HG02981 (cell line): Measurements from ENCODE around the gene PCDHA12.
"Not testable (repeated sequence)": the region's sequence is repeated elsewhere in the genome, so short reads cannot be mapped to it uniquely, and the experiment has no call there.

Experiments used
- ATAC-seq: cut with Tn5 transposase; IDR thresholded peaks from one replicate; pipeline ENCODE4 v1.9.1; 2021; ENCODE audit warnings: mild to moderate bottlenecking, moderate library complexity; ENCODE audit not compliant: unreplicated experiment

The PCDHA12 gene

DNA sequence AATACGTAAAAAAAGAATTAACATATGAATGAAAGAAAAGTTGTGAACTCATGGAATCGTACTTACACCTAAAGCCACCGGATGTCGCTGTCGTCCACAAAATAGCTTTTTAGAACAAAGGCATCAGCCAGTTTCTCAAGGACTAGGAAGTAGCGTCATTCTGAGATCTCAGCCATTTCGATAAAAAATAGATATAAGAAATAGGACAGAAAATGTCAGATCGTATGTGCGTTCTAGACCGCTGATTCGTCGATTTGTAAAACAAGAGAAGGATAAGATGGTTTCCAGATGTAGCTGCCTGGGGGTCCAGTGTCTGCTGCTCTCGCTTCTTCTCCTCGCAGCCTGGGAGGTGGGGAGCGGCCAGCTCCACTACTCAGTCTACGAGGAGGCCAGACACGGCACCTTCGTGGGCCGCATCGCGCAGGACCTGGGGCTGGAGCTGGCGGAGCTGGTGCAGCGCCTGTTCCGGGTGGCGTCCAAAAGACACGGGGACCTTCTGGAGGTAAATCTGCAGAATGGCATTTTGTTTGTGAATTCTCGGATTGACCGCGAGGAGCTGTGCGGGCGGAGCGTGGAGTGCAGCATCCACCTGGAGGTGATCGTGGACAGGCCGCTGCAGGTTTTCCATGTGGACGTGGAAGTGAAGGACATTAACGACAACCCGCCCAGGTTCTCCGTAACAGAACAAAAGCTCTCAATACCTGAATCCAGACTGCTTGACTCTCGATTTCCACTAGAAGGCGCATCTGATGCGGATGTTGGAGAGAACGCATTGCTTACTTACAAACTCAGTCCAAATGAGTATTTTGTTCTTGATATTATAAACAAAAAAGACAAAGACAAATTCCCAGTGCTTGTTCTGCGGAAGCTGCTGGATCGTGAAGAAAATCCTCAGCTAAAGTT lies 19.1 kb upstream of the PCDHA12 start, which contains the start of gene PCDHA10:
PCDHA10 (plus strand) TSS at position 126 of the 903 bp plus-strand sequence; CDS start at position 278, 152 bp downstream.
- ATAC-seq: no peak

DNA sequence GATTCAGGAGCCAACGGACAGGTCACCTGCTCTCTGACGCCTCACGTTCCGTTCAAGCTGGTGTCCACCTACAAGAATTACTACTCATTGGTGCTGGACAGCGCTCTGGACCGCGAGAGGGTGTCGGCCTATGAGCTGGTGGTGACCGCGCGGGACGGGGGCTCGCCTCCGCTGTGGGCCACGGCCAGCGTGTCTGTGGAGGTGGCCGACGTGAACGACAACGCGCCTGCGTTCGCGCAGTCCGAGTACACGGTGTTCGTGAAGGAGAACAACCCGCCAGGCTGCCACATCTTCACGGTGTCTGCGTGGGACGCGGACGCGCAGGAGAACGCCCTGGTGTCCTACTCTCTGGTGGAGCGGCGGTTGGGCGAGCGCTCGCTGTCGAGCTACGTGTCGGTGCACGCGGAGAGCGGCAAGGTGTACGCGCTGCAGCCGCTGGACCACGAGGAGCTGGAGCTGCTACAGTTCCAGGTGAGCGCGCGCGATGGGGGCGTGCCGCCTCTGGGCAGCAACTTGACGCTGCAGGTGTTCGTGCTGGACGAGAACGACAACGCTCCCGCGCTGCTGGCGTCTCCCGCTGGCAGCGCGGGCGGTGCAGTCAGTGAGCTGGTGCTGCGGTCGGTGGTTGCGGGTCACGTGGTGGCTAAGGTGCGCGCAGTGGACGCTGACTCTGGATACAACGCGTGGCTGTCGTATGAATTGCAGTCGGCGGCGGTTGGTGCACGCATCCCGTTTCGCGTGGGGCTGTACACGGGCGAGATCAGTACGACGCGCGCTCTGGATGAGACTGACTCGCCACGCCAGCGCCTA lies 17.7 kb upstream of the PCDHA12 start:
- no peak for ATAC-seq

DNA sequence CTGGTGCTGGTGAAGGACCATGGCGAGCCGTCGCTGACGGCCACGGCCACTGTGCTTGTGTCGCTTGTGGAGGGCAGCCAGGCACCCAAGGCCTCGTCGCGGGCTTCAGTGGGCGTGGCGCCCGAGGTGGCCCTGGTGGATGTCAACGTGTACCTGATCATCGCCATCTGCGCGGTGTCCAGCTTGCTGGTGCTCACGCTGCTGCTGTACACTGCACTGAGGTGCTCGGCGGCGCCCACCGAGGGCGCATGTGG lies 17.2 kb upstream of the PCDHA12 start:
- no peak for ATAC-seq

DNA sequence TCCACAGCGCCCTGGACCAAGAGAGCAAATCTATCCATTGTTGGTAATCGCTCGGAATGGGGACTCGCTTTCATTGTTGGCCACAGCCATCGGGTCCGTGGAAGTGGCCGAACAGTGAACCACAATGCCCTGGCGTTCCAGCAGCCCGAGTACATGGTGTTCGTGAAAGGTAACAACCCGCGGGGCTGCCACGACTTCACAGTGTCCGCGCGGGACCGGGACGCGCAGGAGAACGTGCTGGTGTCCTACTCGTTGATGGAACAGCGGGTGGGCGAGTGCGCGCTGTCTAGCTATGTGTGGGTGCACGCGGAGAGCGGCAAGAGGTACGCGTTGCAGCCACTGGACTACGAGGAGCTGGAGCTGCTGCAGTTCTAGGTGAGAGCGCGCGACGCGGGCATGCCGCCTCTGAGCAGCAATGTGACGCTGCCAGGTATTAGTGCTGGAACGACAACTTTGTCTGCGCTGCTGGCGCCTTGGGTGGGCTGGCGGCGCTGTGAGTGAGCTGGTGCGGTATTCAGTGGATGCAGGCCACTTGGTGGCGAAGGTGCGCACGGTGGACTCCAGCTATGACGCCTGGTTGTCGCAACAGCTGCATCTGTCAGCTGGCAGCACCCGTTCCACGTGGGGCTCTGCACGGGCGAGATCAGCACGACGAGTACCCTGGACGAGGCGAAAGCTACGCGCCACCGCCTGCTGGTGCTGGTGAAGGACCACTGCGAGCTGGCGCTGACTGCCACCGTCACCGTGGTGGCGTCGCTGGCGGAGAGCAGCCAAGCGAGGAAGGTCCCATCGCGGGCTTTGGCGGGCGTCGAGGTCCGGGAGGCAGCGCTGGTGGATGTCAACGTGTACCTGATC lies 12.4 kb upstream of the PCDHA12 start:
- no peak for ATAC-seq

DNA sequence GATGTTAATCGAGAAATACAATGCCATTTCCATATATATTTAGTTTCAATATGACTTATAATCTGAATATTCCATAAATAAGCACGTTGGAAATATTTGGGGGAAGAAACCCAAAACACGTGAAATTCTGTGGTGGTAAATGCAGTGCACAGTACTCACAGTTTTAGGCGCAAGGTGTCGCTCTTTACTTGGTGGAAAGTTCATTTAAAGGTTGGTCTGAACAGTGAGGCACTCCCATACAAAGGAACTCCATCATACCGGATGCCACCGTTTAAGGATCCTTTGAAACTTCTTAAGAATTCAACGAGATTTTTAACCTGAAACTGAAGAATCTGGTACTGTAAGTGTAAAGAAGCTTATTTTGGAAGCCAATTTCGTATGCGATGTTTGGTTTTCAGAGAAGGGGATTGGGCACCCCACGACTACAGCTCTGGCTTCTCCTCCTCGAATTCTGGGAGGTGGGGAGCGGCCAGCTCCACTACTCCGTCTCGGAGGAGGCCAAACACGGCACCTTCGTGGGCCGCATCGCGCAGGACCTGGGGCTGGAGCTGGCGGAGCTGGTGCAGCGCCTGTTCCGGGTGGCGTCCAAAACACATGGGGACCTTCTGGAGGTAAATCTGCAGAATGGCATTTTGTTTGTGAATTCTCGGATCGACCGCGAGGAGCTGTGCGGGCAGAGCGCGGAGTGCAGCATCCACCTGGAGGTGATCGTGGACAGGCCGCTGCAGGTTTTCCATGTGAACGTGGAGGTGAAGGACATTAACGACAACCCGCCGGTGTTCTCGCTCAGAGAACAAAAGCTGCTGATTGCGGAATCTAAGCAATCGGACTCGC lies 6.2 kb upstream of the PCDHA12 start, which contains the start of gene PCDHA11:
PCDHA11 (plus strand) TSS at position 237 of the 834 bp plus-strand sequence; CDS start at position 384, 147 bp downstream.
- ATAC-seq: no peak

DNA sequence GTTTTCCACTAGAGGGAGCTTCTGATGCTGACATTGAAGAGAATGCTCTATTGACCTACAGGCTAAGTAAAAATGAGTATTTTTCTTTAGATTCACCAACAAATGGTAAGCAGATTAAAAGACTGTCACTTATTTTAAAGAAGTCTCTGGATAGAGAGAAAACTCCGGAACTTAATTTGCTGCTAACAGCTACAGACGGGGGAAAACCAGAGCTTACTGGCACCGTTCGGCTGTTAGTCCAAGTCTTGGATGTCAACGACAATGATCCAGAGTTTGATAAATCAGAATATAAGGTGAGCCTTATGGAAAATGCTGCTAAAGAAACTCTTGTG lies 5.6 kb upstream of the PCDHA12 start:
- no peak for ATAC-seq

DNA sequence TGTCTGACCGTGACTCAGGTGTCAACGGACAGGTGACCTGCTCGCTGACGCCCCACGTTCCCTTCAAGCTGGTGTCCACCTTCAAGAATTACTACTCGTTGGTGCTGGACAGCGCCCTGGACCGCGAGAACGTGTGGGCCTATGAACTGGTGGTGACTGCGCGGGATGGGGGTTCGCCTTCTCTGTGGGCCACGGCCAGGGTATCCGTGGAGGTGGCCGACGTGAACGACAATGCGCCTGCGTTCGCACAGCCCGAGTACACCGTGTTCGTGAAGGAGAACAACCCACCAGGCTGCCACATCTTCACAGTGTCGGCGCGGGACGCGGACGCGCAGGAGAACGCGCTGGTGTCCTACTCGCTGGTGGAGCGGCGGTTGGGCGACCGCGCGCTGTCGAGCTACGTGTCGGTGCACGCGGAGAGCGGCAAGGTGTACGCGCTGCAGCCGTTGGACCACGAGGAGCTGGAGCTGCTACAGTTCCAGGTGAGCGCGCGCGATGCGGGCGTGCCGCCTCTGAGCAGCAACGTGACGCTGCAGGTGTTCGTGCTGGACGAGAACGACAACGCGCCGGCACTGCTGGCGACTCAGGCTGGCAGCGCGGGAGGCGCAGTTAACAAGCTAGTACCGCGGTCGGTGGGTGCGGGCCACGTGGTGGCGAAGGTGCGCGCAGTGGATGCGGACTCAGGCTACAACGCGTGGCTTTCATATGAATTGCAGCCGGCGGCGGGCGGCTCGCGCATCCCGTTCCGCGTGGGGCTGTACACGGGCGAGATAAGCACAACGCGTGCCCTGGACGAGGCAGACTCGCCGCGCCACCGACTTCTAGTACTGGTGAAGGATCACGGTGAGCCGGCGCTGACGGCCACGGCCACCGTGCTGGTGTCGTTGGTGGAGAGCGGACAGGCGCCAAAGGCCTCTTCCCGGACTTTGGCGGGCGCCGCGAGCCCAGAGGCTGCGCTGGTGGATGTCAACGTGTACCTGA lies 4.6 kb upstream of the PCDHA12 start:
- ATAC-seq: no peak

DNA sequence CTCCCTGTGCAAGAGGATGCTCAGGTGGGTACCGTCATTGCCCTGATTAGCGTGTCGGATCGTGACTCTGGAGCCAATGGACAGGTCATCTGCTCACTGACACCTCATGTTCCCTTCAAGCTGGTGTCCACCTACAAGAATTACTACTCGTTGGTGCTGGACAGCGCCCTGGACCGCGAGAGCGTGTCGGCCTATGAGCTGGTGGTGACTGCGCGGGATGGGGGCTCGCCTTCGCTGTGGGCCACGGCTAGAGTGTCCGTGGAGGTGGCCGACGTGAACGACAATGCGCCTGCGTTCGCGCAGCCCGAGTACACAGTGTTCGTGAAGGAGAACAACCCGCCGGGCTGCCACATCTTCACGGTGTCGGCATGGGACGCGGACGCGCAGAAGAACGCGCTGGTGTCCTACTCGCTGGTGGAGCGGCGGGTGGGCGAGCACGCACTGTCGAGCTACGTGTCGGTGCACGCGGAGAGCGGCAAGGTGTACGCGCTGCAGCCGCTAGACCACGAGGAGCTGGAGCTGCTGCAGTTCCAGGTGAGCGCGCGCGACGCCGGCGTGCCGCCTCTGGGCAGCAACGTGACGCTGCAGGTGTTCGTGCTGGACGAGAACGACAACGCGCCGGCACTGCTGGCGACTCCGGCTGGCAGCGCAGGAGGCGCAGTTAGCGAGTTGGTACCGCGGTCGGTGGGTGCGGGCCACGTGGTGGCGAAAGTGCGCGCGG lies 1.6 kb downstream of the PCDHA12 start:
- not testable (repeated sequence) for ATAC-seq

DNA sequence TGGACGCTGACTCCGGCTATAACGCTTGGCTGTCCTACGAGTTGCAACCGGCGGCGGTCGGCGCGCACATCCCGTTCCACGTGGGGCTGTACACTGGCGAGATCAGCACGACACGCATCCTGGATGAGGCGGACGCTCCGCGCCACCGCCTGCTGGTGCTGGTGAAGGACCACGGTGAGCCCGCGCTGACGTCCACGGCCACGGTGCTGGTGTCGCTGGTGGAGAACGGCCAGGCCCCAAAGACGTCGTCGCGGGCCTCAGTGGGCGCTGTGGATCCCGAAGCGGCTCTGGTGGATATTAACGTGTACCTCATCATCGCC lies 2.1 kb downstream of the PCDHA12 start:
- no peak for ATAC-seq

DNA sequence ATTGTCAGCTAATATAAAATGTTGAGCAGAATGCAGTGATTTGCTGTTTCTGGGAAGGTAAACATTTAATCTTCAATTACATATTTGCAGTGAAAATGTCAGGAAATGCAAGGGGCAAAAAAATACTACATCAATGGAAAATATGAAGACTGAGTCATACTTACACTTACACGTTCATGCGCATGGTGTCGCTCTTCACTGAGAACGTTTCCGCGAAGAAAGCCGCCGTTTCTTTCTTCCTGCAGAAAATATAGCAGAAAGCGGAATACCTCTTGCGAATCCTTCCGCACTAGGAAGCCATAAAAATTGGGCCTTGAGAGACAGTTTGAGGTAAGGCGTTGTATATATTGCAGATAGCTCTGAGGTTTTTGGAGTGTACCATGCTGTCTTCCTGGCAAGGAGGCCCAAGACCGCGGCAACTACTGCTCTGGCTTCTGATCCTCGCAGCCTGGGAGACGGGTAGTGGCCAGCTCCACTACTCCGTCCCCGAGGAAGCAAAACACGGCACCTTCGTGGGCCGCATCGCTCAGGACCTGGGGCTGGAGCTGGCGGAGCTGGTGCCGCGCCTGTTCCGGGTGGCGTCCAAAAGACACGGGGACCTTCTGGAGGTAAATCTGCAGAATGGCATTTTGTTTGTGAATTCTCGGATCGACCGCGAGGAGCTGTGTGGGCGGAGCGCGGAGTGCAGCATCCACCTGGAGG lies 6.9 kb downstream of the PCDHA12 start, which contains the start of gene PCDHA13:
PCDHA13 (plus strand) TSS at position 236 of the 702 bp plus-strand sequence; CDS start at position 381, 145 bp downstream.
- ATAC-seq: no peak

DNA sequence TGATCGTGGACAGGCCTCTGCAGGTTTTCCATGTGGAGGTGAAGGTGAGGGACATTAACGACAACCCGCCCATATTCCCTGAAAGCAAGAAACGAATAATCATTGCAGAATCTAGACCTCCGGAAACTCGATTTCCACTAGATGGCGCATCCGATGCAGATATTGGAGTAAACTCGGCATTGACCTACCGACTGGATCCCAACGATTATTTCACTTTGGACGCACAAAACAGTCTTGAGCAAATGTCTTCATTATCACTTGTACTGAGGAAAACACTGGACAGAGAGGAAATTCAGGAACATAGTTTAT lies 7.4 kb downstream of the PCDHA12 start:
- ATAC-seq: no peak

DNA sequence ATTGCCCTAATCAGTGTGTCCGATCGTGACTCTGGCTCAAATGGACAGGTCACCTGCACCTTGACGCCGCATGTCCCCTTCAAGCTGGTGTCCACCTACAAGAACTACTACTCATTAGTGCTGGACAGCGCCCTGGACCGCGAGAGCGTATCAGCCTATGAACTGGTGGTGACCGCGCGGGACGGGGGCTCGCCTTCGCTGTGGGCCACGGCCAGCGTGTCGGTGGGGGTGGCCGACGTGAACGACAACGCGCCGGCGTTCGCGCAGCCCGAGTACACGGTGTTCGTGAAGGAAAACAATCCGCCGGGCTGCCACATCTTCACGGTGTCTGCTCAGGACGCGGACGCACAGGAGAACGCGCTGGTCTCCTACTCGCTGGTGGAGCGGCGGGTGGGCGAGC lies 8.3 kb downstream of the PCDHA12 start:
- no peak for ATAC-seq

DNA sequence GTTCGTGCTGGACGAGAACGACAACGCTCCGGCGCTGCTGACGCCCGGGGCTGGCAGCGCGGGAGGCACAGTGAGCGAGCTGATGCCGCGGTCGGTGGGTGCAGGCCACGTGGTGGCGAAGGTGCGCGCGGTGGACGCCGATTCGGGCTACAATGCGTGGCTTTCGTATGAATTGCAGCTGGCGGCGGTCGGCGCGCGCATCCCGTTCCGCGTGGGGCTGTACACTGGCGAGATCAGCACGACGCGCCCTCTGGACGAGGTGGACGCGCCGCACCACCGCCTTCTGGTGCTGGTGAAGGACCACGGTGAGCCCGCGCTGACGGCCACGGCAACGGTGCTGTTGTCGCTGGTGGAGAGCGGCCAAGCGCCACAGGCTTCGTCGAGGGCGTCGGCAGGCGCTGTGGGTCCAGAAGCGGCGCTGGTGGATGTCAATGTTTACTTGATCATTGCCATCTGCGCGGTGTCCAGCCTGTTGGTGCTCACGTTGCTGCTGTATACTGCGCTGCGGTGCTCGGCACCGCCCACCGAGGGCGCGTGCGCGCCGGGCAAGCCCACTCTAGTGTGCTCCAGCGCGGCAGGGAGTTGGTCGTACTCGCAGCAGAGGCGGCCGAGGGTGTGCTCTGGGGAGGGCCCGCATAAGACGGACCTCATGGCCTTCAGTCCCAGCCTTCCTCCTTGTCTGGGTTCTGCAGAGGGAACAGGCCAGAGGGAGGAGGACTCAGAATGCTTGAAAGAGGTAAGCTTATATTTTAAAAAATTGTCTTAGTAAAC lies 9.0 kb downstream of the PCDHA12 start:
- no peak for ATAC-seq

DNA sequence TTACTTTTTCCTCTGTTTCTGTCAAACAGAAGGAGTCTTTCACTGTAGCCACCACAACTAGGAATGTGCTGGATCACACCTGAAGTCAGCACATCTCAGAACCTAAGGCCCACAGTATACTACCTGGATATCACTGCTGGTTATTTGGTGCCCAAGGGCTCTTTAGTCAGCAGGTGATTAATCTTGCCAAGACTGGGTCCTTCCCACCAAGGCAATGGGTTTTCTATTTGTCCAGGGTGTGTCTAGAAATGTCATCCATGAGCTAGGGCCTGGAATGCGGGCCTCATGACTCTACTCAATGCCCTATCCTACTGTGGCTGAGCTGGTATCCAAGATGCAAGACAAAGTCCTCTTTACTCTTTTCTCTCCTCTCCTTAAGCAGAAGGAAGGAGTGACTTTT lies 41.2 kb downstream of the PCDHA12 start:
- ATAC-seq: no peak

DNA sequence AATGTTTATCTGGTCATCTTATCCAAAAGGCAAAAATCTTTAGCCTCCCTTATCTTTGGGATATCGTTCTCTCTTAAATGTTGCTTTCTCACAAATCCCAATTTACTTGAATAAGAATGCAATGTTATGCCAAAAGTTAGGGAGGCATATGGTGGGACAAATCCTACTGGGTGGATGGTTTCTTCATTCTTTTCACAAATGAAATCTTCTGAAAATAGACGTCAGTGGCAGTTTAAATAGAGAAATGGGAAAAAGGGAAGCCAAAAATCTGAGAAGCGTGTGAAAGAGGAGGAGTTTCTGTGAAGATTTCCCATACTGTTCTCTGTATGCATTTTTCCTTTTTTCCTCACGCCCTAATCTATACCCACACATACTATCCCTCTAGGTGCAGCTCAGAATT lies 48.5 kb downstream of the PCDHA12 start:
- no peak for ATAC-seq

DNA sequence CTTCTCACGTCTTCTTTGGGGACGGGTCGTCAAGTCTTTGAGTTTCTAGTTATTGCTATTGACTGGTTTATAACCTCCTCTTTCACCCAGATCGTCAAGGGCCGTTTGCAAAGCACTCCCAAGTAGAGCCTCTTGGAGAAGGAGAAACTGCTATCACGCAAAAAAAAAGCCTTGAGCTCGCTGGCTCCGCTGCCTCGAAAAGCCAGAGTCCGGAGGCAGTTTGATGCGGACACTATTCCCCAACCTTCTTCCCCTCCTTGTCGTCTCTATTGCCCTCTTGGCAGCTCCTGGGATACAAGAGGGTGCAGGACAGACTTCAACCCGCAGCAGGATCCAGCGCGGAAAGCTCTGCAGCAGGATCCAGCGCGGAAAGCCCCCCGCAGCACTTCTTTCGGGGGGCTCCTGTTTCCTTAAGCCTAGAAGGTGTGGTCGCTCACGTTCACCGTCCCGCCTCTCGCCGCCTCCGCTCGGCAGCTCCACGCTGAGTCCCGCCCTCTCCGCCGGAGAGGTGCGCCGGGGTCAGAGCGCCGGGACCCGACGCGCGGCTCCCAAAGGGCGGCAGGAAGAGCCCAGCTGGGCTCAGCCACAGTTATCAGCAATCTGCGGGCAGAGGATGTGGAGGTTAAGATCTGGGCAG lies 50.8 kb downstream of the PCDHA12 start, which contains the start of gene PCDHAC1:
PCDHAC1 (plus strand) TSS at position 494 of the 637 bp plus-strand sequence. CDS start 594 bp downstream, outside the sequence.
- ATAC-seq: no peak
